Natural killer cell (primary cell): Measurements from ENCODE around the gene PRKAG2. TPM values are rescaled to one million over a fixed set of nuclear protein-coding genes. Genes with fewer than 3 reads are reported as not detected.

Experiments
- ATAC-seq, 3 donors: fragments of 150-1000 bp in 2 of 3; fragments of 200-7000 bp in 1 of 3; cut with Tn5 transposase; 1 replicate in 1 of 3; 2 replicates in 2 of 3; pipeline ENCODE4 v1.10.0; 2021; ENCODE audit warnings: mild to moderate bottlenecking in 2 of 3, moderate library complexity in 2 of 3
- DNase-seq, 2 donors: peaks; one replicate each; pipeline versions ENCODE4 v3.0.0 to v3.0.0-alpha.2; 2013 to 2021; ENCODE audit warnings: mixed read lengths in 1 of 2
- H3K27ac ChIP-seq: one replicate; pipeline ENCODE4 v1.5.1; 2013; ENCODE audit warnings: mild to moderate bottlenecking, low read length
- H3K27me3 ChIP-seq: one replicate; pipeline ENCODE4 v1.6.1; 2013; ENCODE audit warnings: low read length; ENCODE audit not compliant: control insufficient read depth, insufficient read depth
- H3K36me3 ChIP-seq: one replicate; pipeline ENCODE4 v1.6.1; 2013; ENCODE audit warnings: low read length; ENCODE audit not compliant: control insufficient read depth, insufficient read depth
- H3K4me1 ChIP-seq: one replicate; pipeline ENCODE4 v1.6.1; 2013; ENCODE audit warnings: low read length; ENCODE audit not compliant: control insufficient read depth, insufficient read depth
- H3K4me3 ChIP-seq: one replicate; pipeline ENCODE4 v1.5.1; 2013; ENCODE audit warnings: low read length
- H3K9me3 ChIP-seq: one replicate; pipeline ENCODE4 v1.6.1; 2013; ENCODE audit warnings: low read length; ENCODE audit not compliant: control insufficient read depth, insufficient read depth
- H3K27ac Mint-ChIP-seq, 2 donors: one replicate each; pipeline ENCODE4 v1.8.0; 2022; ENCODE audit warnings: mild to moderate bottlenecking in 2 of 2, mixed read lengths in 2 of 2, moderate library complexity in 1 of 2
- H3K27me3 Mint-ChIP-seq, 2 donors: one replicate each; pipeline ENCODE4 v1.8.0; 2022; ENCODE audit warnings: low read depth in 2 of 2, mixed read lengths in 2 of 2
- H3K36me3 Mint-ChIP-seq: one replicate; pipeline ENCODE4 v1.8.0; 2022; ENCODE audit warnings: mixed read lengths
- H3K4me1 Mint-ChIP-seq, 2 donors: one replicate each; pipeline ENCODE4 v1.8.0; 2022; ENCODE audit warnings: mixed read lengths in 2 of 2
- H3K4me3 Mint-ChIP-seq: one replicate; pipeline ENCODE4 v1.8.0; 2022; ENCODE audit warnings: mild to moderate bottlenecking, moderate library complexity, mixed read lengths
- H3K9me3 Mint-ChIP-seq, 2 donors: one replicate each; pipeline ENCODE4 v1.8.0; 2022; ENCODE audit warnings: mixed read lengths in 2 of 2
- WGBS: methylation state at CpG from one replicate; pipeline ENCODE4 v1.1.7; 2013; ENCODE audit warnings: missing lambda C conversion rate; ENCODE audit not compliant: insufficient coverage; 5-methylcytosine and 5-hydroxymethylcytosine counted together
- intact Hi-C: fragments of 100-400 bp; cut with micrococcal nuclease; formaldehyde crosslinking; loops from one replicate; pipeline ENCODE4 v1.14.2; 2022
- total RNA-seq, 4 donors: library from RNA; stranded (reverse); fragments of 120-200 nt in 1 of 4; gene quantifications; one replicate each; pipeline versions ENCODE4 v1.2.3 to v1.2.4, GENCODE V29; 2013 to 2022
- TF ChIP-seq, protein P1 (sequence below): fragments of 200-600 bp; IDR thresholded peaks from one replicate; pipeline ENCODE4 v1.8.0; 2022; ENCODE audit warnings: antibody characterized with exemption

Gene PRKAG2
- total RNA-seq, 3 donors from 2014 or later (not counting 1 experiment from before 2014, with no cell fraction given): 42.6 to 66.5 (median 64.4) TPM

DNA sequence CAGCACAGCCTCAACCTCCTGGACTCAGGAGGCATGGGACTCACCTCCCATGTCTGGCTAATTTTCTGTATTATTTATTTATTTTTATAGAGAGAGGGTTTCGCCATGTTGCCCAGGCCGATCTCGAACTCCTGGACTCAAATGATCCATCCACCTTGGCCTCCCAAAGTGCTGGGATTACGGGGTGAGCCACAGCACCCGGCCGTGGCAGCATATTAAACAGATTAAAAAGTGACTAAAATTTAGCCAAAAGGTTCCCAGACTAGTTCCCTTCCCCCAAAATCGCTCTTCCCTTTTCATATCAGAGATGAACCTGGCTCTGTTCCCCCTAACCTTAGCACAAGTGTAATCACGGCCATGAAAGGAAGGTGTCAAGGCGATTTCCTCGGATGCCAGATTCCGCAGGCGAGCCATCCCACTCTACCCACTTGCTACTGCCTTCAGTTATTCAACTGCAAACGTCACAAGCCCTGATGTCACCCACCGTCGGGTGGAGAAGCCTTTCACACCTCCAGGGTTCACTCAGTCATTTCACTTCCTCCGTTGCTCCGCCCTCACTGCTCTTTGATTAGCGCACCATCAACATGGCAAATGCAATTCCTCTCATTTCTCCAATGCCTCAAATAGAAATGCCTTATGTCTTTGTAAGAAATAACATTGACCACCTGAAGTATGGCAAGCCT is 252.5 kb downstream of the PRKAG2 start:
- DNase-seq: peak in 1 of 2 donors; percentile 29
- H3K27ac ChIP-seq: no peak overlapping the region
- H3K27ac Mint-ChIP-seq: peak overlapping the region; percentile 43 to 82
- no peaks in the 10 kb centered on the region for H3K27me3 Mint-ChIP-seq
- intact Hi-C loops: no loop called here
- no peaks in the 10 kb centered on the region for H3K36me3 Mint-ChIP-seq
- peaks cover 2% of the 10 kb centered on the region for H3K36me3 ChIP-seq
- H3K9me3 ChIP-seq: no peaks in the 10 kb centered on the region
- H3K9me3 Mint-ChIP-seq: no peaks in the 10 kb centered on the region
- ATAC-seq: peak; percentile 42 to 92 (median 73)
- TF ChIP-seq, protein P1, sequence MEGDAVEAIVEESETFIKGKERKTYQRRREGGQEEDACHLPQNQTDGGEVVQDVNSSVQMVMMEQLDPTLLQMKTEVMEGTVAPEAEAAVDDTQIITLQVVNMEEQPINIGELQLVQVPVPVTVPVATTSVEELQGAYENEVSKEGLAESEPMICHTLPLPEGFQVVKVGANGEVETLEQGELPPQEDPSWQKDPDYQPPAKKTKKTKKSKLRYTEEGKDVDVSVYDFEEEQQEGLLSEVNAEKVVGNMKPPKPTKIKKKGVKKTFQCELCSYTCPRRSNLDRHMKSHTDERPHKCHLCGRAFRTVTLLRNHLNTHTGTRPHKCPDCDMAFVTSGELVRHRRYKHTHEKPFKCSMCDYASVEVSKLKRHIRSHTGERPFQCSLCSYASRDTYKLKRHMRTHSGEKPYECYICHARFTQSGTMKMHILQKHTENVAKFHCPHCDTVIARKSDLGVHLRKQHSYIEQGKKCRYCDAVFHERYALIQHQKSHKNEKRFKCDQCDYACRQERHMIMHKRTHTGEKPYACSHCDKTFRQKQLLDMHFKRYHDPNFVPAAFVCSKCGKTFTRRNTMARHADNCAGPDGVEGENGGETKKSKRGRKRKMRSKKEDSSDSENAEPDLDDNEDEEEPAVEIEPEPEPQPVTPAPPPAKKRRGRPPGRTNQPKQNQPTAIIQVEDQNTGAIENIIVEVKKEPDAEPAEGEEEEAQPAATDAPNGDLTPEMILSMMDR: no peak
- H3K4me1 ChIP-seq: peaks cover 9% of the 10 kb centered on the region
- no peak overlapping the region for H3K4me3 ChIP-seq
- WGBS: 80% methylated on average over 17 of the region's 18 CpGs
- peaks cover 24 to 33% of the 10 kb centered on the region in 2 donors for H3K4me1 Mint-ChIP-seq
- H3K4me3 Mint-ChIP-seq: no peak overlapping the region
- no peaks in the 10 kb centered on the region for H3K27me3 ChIP-seq

DNA sequence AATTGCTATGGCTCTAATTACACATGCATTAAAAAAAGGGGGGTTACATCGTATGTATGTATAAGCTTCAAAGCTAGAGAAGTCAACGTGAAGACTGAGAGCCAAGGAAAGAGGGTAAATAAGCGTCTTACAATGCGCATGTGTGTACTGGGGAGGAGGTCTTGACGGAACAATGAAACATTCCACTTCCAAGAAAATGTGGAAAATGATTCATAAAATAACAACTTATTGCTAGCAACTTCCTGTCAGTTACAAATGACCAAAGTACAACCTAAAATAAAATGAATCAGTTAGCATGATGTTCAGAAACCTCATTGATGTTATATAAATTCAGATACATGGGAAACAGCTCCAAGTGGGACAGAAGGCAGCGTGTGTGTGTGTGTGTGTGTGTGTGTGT is 253.1 kb downstream of the PRKAG2 start:
- Mint-ChIP-seq H3K27ac (peak overlapping the region in 1 of 2 donors; percentile 82), H3K27me3 (no peaks in the 10 kb centered on the region)

DNA sequence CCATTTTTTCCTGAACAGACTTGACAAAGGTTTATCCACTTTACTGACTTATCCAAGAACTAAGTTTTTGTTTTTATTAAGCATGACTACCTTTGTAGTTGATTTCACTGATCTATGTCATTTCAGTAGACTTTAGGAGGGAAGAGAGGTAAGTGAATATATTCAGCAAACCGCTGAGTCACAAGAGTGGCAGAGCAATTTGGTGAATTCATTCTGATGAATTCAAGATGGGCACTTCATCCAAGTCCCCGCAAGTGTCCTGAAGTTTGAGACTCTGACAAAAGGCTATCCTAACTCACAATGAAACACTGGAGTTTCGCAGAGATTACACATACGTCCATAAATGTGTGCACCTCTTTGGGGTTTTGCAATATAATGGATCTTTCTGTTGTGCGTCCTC is 255.0 kb downstream of the PRKAG2 start:
- Histone ChIP-seq H3K9me3 (no peaks in the 10 kb centered on the region), H3K36me3 (peaks cover 2% of the 10 kb centered on the region), H3K4me3 (no peak overlapping the region), H3K27me3 (no peaks in the 10 kb centered on the region), H3K27ac (no peak overlapping the region), H3K4me1 (peaks cover 9% of the 10 kb centered on the region)
- intact Hi-C loops: no loop called here
- TF ChIP-seq, protein P1: no peak
- Mint-ChIP-seq H3K27ac (no peak overlapping the region), H3K36me3 (no peaks in the 10 kb centered on the region), H3K9me3 (no peaks in the 10 kb centered on the region), H3K27me3 (no peaks in the 10 kb centered on the region), H3K4me1 (peaks cover 23 to 33% of the 10 kb centered on the region in 2 donors), H3K4me3 (no peak overlapping the region)
- no peak for ATAC-seq
- WGBS: 93% methylated on average over 5 of the region's 5 CpGs
- DNase-seq: no peak

More for the DNA sequence above, 253.1 kb downstream of the PRKAG2 start:
- Mint-ChIP-seq H3K4me3 (no peak overlapping the region), H3K36me3 (no peaks in the 10 kb centered on the region), H3K9me3 (no peaks in the 10 kb centered on the region), H3K4me1 (peaks cover 23 to 33% of the 10 kb centered on the region in 2 donors)
- TF ChIP-seq, protein P1: no peak
- Histone ChIP-seq H3K4me3 (no peak overlapping the region), H3K27ac (no peak overlapping the region), H3K4me1 (peaks cover 9% of the 10 kb centered on the region), H3K9me3 (no peaks in the 10 kb centered on the region), H3K27me3 (no peaks in the 10 kb centered on the region), H3K36me3 (peaks cover 2% of the 10 kb centered on the region)
- intact Hi-C loops: no loop called here
- ATAC-seq: no peak
- DNase-seq: no peak
- WGBS: 100% methylated on average over 4 of the region's 6 CpGs
